Cortex of kidney (tissue), 1 donor: Measurements from ENCODE around the gene ROR2.
"Not testable (repeated sequence)": the region's sequence is repeated elsewhere in the genome, so short reads cannot be mapped to it uniquely, and the experiment has no call there.

Experiments used
- DNase-seq: peaks from one replicate; lab custom pipeline; 2025; lab: John Stamatoyannopoulos, UW

Gene ROR2

DNA sequence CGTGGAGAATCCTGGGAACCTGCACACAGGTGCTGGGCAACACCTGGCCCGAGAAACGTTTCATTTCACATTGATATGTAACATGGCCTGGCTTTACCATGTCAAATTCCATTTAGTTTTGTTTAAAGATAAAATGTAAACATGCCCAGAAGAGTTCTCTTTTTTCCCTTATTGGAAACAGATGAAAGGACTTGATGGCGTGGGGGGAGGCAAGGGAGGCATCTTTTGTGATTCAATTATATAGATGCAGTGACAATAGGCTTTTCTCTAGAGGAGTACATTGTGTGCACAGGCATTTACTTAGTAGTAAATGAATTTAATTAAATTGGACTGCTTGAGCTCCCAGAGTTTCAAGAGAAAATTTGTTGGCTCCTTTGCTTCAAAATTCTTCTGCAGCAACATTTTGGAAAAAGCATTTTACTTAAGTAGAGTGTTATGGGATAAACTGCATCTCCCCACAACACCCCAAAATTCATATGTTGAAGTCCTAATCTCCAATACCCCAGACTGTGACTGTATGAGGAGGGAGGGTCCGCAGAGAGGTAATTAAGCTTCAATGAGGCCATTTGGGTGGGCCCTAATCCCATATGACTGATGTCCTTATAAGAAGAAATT lies 272.1 kb downstream of the ROR2 start:
- DNase-seq = no peak

DNA sequence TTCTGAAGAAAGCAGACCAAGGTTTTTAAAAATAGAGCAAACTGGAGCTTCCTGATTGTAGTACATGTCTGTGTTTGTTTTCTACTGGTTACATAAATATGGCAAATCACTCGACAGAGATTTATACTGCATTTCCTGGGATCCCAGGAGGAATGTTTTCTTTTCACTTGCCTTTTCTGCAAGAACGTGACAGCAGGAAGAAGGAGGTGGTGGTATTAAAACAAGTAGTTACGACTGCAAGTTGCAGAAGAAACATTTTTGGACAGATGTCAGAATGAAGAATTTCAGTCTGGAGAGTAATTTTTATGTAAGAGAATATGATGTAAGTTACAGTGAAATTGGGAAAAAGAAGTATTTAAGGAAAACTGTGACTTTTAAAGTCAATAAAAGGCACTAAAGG lies 272.7 kb downstream of the ROR2 start:
- DNase-seq = no peak

DNA sequence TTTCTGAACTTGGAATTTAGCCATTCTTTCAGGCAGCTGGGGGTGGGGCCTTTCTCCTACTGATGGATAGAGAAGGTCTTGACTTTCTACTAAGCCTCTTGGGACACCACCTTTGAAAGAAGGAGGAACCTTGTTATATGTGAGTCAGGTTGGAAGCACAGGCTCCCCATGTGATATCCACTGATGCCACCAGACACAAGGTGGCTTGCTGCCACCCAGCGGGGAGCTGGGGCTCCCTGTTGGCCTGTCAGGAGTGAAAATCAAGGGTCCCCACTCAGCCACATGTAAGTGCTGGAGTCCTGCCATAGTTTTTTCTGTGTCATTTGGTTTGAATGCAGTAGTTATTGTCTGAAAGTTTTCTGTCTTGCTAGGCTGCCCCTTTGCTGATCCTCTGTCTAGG lies 274.0 kb downstream of the ROR2 start:
- no peak for DNase-seq

DNA sequence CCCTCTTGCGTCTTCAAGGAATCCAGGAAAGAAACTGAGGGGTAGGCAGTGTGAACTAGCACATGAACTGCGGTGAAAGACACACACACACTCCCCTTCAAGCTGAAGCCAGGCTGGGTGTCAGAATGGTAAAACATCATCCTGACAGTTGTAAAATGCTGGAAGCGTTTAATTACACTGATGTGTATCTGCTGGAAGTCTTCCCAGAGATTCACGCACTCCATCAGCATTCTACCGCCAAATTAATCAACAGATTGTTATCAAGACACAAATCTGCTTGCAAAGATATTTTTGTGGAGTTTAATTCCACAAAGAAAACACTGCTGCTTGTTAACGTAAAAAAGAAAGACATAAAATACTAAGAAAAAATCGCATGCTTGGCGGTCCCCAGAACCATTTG lies 285.4 kb downstream of the ROR2 start:
- no peak for DNase-seq

DNA sequence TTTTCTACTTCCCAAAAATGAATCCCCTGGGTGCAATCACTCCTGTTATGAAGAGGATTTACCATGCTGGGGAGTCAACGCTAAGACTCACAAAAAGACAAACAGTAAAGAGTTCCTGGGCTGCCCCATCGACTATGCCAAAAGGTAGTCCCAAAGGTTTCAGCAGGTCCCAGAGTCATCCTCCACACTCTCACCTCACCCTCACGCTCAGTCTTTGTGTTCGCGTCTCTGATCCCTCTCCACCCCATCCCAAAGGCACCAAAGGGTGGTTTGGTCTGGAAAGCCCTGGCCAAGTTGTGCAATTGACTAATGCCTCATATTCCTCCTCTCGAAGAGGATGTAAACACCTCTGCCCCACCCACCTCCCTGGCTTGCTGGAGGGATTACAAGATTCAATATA lies 286.2 kb downstream of the ROR2 start:
- DNase-seq = no peak

DNA sequence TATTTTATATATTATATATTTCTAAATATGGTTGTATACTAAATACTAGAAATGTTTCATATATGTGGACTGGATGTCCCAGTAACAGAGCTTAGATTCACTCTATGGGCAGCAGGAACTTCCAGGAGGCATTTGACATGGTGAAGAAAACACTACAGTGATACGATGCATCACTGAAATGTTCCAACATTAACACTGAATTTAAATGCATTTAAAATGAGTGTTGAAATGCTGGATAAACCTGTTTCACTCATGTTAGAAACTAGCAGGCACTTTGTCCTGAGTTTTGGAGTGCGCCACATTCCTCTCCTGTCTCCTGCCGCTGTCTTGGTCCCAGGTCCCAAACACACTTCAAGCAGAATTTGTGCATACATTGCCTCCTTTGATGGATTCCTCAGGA lies 288.6 kb downstream of the ROR2 start:
- no peak for DNase-seq

DNA sequence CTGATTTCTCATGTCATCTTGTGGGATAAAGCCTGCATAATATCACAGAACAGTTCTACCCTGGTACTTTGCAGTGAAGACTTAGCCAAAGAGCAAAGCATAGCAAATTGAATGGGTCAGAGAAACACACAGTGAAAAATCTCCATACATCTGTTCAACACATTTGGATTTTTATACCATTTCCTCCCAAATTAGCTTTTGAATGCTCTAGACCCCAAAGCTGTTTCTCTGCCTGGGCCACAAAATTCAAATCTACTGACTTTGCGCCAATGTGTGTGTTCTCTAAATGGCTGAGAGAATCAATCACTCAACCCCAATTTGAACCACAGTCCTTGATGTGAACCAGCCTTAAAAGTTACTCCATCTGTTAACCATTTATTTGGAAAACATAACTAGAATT lies 289.5 kb downstream of the ROR2 start:
- DNase-seq = no peak

DNA sequence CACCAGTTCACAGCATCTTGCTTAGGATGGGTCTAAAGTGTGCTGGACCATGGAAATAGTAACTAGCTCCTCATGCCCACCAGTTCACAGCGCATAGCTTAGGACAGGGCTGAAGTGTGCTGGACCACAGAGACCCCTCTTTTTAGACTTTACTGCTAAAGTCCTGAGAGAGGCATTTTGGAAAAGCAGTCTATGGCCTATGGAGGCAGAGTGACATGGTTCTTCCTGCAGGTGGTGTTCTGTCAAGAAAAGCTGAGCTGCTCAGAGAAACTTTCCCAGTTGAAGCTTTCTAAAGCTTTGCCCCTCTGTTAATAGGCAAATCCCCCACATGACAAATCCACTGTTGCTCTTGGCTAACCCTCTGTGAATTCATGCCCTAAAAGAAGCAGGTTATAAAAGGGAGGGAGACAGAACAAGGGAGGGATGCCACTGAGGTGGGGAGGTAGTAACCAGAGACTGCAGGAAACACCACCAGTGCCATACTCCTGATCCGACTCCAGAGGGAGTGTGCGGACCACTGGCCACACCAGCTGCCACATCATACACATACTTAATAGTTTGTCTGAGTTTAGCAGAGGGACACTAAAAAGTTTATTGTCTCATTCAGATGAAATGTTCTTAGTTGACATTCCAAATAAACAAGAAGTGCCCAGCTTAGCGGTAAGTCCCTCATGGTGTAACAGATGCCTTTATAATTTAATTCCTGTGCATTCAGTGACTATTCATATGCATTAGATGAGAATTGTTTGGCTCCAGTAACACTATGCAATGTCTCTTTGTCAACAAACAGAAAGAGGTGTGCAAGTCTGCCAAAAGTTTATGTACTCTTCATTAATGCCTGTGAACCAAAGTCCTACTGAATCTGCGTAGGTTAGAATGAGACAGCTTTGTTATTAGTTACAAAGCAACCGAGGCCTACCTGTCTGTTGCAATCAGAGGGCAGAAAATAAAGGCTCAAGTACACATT lies 290.2 kb downstream of the ROR2 start:
- no peak for DNase-seq

DNA sequence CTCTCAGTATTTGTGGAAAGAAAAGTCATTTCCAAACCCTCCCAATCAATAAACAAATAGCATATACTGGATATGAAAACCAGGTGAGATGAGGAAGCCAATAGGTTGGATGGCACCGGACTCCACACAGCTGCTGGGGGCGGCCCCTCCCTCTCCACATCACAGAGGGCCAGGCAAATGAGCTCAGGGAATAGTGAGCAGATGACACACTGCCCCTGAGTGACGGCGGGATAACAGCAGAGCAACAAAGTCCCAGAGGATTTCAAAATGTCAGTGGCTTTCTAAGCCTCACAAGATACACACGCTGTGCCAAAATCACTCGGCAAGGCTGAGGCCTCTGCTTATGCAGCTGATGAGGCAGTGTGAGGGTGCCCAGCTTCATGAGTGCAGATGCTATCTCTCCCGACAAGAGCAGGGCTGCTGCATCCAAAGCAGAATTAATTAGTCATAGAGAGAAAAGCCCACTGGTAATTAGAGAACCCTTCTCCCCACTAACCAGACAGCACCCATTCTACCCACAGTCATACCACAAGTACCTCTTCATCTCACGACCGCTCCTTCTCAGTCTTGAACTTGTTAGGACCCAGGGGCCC lies 291.4 kb downstream of the ROR2 start:
- no peak for DNase-seq

DNA sequence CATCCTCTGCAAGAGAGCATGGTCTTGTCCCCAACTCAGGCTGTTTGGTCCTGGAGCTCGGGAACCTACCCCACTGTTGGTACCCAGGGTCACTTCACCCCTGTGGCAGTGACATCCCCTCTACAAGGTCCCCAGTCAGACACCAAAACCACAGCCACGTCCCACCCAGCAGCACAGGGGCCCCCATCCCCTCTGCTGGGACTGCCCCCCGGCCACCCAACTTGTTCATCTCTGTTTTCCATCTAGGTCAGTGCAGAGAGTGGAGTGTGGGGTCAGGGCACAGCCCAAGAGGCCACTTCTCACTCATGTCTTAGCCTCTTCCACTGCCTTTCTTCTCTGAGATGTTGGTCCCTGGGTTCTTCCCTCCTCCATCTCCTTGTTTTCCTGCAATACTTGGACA lies 292.5 kb downstream of the ROR2 start:
- DNase-seq = no peak

DNA sequence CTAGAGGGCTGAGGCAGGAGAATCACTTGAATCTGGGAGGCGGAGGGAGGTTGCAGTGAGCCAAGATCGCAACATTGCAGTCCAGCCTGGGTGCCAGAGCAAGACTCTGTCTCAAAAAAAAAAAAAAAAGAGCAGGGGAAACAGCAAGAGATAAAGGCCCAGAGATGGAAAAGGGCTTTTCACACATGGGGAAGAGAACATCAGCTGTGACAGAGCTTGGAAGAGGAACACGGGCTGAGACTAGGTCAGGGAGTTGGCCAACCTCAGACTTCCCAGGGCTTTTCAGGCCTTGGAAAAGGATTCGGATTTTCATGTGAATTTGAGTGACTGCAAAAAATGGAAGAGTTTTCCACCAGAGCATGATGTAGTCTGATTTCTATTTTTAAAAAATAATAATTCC lies 294.4 kb downstream of the ROR2 start:
- DNase-seq = no peak

DNA sequence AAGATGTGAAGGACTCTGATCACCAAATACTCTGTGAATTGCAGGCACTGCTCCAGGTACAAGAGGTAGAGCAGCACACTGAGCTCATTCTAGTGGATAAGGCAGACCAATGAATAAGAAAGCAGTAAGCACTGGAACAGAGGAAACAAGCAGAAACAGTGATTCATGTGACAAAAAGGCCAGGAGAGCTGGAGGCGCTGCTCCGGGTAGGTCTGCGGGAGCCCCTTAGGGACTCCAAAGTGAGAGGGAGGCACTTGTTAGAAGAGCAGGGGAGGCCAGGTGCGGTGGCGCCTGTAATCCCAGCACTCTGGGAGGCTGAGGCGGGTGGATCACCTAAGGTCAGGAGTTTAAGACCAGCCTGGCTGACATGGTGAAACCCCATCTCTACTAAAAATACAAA lies 294.8 kb downstream of the ROR2 start:
- DNase-seq = no peak

DNA sequence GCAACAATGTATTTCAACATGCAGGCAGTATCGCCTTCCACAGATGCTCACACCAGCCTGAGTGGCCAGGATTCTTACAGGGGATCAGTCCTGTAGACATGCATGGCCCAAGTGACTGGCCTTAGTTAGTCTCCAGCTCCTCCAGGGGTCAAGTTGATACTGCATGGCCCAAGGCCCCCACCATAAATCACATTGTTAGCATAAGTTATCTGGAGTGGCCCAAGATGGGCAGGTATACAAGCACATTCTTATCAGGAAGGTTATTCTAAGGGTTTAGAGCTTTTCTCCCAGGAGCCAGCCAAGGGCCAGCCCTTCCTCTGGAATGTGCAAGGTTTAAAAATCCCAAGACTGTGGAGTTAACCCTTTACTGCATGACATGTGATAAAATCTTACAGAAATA lies 295.5 kb downstream of the ROR2 start:
- DNase-seq = no peak

DNA sequence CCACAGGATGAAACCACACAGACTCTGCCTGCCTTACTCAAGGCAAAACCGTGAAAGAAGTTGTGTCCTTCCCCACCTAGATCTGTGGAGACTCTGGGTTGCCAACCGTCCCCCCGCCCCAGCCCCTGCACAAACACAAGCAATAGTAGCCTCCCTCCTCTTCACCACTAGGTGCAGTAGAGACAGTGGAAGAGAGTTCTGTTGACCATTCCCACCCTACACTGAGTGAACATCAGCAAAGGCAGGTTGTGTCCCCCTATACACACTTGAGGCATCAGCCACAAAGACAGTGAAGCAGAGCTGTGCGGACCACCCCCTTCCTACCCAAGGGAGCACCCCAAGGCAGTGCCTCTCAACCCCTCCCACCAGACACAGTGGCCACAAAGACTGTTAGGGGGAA lies 302.7 kb downstream of the ROR2 start:
- DNase-seq = no peak

DNA sequence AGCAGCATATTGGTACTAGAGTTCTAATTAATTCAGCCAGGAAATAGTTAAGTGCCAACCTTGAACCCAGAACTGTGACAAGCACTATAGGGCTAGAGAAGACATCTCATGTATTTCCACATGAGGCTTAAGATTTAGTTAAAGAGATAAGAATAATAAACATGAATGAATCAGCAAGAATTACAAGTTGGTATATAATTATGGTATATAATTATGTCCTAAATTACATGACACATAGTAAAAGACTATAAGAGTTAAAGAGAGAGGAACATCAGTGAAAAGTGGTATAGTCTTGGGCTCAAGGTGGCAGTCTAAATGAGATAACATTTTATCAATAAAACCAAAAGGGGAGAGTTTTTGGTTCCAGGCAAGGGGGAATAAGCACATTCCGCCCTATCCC lies 303.3 kb downstream of the ROR2 start:
- no peak for DNase-seq

DNA sequence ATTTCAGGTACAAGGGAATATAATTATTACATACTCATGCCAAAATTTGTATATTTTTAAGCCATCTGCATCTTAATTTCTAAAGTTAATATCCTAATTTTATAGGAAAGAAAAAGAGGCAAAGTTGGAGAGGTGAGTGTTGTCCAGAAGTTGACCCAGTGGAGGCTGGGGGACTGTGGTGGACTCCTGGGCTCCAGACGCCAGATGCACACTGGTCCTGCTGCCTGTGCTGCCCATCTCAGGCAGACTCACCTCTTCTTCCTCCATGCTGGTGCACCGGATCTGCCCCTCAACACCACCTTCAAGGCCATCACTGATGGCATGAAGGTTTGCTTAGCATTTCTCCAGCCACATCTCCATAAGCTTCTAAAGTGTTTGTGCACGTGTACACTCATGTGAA lies 305.6 kb downstream of the ROR2 start:
- DNase-seq = no peak

DNA sequence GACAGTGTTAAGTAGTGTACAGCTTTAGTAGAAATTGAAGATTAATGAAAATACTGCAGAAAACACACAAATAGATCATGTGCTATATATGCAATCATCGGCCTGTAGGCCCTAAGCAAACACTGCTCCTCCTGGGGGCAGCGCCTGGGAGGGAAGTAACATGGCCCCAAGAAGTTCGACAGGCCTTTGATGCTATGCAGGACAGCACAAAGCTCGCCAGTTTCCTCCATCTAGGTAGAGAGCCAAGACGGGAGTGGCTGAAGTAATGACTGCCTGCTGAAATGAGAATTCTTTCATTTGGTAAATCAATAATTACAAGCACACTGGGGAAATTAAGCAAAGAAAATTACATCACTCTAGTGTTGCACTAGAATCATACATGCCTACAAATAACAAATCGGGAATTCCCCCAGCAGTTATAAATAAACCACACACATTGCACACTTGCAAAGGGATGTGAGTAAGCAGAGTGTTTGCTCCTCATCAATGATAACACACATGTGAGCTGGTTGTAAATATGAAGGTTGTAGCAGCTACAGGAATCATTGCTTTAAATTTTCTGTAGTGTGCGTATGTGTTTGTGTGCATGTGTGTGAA lies 306.4 kb downstream of the ROR2 start:
- no peak for DNase-seq

DNA sequence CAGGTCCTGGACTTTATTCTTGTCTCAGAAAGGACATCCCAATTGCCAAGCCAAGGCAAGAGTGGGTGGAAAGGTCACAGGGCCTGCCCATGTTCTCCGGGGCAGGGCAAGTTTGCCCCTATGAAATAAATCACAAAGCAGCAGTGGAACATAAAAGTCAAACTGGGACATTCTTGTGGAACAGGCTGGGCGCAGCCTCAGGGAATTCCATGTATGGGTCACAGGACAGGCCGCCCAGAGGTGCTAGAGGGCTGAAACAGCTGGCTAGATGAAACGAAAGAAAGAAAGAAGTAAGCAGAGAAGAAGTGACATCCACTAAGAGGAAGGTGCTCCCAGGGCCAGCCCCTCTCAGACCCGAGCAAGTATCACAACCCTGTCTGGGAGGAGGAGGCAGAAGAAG lies 307.3 kb downstream of the ROR2 start:
- no peak for DNase-seq

DNA sequence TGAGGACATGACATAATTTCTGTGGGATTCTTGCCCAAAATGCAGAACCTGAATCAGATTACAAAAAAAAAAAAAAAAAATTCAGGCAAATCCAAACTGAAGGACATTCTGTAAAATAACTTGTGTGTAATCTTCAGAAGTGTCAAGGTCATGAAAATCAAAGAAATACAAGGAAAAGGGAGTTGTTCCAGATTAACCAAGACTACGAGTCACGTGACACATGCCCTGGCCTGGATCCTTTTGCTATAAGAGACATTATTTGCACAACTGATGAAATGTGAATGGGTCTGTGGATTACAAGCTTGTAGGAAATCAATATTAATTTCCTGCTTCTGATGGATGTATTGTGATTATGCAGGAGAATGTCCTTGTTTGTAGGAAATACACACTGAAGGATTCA lies 309.6 kb downstream of the ROR2 start:
- no peak for DNase-seq

DNA sequence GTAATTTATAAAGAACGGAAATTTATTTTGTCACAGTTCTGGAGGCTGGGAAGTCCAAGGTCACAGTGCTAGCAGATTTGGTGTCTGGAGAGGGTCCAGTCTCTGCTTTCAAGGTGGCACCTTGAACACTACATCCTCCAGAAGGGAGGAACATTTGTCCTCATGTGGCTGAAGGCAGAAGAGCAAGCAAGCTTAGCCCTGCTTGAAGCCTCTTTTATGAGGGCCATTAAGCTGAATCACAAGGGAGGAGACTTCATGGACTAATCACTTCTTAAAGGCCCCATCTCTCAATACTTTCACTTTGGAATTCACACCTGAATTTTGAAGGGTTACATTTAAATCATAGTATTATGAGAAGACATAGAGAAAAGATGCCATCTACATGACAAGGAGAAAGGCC lies 311.0 kb downstream of the ROR2 start:
- no peak for DNase-seq

DNA sequence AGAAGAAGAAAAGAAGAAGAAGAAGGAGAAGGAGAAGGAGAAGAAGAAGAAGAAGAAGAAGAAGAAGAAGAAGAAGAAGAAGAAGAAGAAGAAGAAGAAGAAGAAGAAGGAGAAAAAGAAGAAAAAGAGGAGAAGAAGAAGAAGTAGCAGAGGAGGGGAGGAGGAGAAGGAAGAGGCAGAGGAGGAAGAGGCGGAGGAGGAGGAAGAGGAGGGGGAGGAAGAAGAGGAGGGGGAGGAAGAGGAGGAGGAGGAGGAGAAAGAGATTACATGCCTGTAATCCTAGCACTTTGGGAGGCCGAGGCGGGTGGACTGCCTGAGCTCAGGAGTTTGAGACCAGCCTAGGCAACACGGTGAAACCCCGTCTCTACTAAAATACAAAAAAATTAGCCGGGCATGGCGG lies 315.2 kb downstream of the ROR2 start:
- DNase-seq = not testable (repeated sequence)

DNA sequence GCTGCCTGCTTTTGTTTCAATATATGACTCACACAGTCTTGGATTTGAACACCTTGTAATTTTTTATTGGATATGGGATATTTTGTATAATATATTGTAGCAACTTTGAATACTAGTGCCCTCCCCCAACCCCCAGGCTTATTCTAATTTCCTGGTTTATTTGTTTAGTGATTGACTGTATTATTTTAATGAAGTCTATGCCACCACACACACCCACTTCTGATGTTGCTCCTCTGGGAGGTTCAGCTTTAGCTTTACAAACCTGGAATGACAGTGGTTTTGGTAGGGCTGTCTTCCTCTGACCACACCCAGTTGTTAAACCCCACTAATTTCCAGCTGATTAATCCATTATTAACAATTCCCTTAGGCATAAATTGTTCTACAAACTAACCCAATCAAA lies 320.3 kb downstream of the ROR2 start:
- no peak for DNase-seq

DNA sequence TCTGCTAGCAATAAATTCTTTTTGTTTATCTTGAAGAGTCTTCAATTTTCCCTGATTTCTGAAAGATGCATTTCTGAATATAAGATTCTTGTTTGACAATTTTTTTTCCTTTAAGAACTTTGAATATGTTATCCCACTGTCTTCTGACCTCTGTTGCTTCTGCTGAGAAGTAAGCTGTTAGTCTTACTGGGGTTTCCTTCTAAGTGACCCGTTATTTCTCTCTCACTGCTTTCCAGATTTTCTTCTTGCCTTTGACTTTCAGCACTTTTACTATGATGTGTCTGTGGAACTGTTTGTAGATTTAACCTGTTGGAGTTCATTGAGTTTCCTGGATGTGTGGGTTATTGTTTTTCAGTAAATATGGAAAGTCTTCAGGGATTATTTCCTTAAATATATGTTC lies 321.1 kb downstream of the ROR2 start:
- DNase-seq = no peak
